EL (cell line): ENCODE results near the gene ATP13A3.
A peak's percentile ranks its signal among the peaks of the same experiment; 100 is the strongest.

Experiments
- DNase-seq: peaks from one replicate; pipeline ENCODE4 v3.0.0-alpha.2; 2016

Gene ATP13A3

DNA sequence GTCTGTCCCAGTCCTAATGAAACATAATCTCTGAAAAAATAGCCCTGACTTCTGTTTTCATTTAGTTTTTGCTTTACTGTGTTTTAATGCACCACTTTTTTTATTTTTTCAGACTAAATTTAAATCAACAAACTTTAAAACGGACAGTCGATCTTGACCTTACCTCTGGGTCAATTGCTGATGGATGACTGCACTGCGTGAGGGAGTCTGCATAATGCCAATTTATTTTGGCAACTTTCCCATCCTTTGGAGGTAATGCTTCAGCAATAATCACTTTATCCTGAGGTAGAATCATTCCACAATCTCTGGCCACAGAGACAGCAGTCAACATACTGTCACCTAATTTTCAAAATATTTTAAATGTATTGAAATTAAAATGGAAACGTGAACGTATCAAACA lies 55.2 kb downstream of the ATP13A3 start:
- DNase-seq, result no peak

- DNase-seq, result no peak
These were observed 61.4 kb downstream of the ATP13A3 start for GRCh38 chr3:194425399-194425798.

GRCh38 chr3:194424953-194425352 lies 61.8 kb downstream of the ATP13A3 start:
- DNase-seq, result no peak

GRCh38 chr3:194424373-194424772 lies 62.4 kb downstream of the ATP13A3 start:
- DNase-seq, result no peak

GRCh38 chr3:194423317-194423716 lies 63.5 kb downstream of the ATP13A3 start:
- DNase-seq, result no peak

GRCh38 chr3:194422188-194422587 lies 64.6 kb downstream of the ATP13A3 start:
- DNase-seq, result peak; percentile 49

DNA sequence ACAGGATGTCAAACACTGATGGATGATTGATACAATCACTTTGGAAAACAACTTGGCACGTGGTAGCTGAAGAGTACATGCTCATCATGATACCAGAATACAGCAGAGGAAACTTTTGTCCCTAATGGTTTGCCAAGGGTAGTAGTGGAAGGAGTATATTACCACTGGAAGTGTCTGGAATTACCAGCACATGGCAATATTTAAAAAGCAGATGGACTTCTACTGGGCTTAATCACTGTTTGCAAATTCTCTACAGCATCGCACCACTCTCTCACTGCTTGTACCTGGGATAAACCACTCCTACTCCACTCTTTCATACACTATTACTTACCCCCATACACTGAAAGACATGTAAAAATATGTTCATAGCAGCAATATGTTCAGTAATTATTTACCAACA lies 68.1 kb downstream of the ATP13A3 start:
- no peak for DNase-seq

- DNase-seq, result peak; percentile 30
These were observed 79.4 kb downstream of the ATP13A3 start for GRCh38 chr3:194407423-194407822.

DNA sequence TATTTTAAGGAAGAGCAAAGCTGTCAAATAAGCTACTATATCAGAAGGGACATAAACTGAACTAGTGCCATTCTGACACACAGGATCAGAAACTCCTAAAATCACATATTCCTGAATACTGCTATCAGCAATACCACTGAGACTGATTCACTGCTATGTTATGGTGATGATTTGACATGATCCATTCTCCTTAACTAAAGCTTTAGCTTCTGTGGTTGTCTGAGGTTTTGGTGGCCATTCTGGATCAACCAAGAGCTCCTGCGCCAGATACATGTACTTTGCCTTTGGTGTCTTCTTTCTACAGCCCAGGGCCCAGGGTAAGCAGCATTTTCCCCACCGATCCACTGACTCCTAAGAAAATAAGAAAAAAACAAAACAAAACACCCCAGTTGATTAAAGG lies 81.0 kb downstream of the ATP13A3 start:
- DNase-seq, result no peak

DNA sequence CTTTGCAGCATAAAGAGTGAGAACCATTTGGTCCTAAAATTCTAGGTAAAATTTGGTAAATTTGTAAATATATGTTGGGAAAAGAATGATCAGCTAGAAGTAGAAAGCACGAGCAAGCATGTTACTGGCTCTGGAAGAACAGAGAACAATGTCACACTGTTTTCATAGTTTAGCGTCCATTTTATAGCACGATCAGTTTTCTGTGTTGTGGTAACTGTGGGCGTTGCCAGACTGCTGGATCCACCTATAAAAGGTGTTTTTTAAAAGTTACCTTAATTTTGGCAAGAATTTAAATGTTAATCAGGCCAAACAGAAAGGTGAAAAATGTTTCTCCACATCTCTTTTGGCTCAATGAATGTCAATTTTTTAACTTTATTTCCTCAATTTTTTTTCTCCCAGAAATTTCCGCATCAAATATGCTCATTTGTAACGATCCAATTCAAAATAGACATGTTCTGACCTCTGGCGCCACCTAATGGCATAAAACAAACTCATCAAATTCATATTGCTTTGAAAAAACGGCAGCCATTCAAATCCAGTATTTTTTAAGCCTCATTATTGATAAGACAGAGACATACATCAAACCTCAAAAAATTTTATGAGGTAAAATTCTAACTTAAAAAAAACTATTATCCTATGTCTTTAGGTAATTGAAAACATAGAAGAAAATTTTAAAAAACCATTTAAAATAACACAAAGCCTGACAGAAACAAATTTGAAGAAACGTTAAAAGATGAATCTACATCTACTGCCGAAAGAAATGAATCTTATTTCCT lies 82.2 kb downstream of the ATP13A3 start:
- DNase-seq, result peak; percentile 62

DNA sequence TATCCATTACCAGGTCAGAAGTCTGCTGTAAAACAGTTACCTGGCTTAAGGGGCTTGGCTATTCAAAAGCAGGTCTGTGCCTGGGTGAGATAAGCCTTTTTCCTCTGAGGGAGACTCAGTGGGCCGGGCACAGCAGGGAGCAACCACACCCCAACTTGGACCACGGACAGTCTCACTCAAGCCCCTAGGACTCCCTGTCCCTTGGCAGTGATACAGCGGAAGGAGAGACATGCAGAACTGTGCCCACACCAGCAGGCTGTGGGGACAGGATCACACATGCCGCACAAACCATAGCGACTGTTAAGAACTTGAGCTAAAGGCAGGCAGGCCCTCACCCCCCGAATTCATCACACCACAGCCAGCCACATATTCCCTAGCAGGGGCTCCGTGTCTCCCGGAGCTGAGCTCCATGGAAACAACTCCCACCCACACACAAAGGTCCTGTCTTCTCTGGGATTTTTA lies 84.9 kb downstream of the ATP13A3 start:
- no peak for DNase-seq

- DNase-seq, result no peak
These were observed 85.5 kb downstream of the ATP13A3 start for GRCh38 chr3:194401346-194401745.

DNA sequence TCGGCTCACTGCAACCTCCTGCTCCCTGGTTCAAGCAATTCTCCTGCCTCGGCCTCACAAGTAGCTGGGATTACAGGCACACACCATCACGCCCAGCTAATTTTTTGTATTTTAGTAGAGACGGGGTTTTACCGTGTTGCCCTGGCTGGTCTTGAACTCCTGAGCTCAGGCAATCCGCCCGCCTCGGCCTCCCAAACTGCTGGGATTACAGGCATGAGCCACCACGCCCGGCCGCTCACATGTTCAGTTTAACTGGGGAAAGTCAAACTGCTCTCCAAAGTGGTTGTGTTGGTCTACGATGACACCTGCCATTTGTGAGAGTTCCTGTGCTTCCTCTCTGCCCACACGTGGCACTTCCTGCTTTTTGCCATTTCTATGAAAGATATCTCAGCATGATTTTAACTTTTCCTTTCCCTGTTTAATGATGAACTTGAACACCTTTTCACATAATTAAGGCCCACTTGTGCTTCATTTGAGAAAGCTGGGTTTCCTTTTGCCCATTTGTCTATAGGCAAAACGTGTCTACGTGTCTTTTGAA lies 86.9 kb downstream of the ATP13A3 start:
- no peak for DNase-seq

- no peak for DNase-seq
These were observed 87.6 kb downstream of the ATP13A3 start, which contains the start of gene GP5 for GRCh38 chr3:194399166-194399565. GP5 (minus strand) TSS chr3:194399266; CDS start chr3:194398282, 984 bp downstream.

DNA sequence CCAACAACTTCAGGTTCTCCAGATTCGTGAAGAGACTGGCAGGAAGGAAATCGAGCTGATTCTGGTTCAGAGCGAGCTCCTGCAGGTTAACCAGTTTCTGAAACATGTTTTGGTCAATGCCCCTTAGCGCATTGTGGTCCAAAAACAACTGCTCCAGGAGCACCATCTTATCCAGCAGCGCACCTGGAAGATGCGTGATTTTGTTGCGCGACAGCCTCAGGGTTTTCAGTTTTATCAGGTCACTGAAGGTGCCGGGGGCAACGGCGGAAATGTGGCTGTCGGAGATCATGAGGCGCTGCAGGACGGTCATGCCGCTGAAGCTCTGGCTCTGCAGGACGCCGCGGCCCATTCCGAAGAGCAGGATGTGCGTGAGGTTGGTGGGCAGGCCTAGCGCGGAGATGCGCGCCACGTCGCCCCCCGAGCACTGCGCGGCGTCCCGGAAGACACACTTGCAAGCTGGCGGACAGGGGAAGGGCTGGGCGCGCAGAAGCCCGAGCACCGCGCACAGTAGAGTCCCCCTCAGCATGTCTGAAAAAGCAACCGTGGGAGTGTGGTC lies 89.0 kb downstream of the ATP13A3 start:
- DNase-seq, result no peak

- DNase-seq, result no peak
These were observed 89.7 kb downstream of the ATP13A3 start for GRCh38 chr3:194396859-194397756.

GRCh38 chr3:194396539-194396858 lies 90.3 kb downstream of the ATP13A3 start:
- DNase-seq, result no peak

- DNase-seq, result no peak
These were observed 90.8 kb downstream of the ATP13A3 start for GRCh38 chr3:194395778-194396538.

- no peak for DNase-seq
These were observed 91.6 kb downstream of the ATP13A3 start for GRCh38 chr3:194395212-194395611.

DNA sequence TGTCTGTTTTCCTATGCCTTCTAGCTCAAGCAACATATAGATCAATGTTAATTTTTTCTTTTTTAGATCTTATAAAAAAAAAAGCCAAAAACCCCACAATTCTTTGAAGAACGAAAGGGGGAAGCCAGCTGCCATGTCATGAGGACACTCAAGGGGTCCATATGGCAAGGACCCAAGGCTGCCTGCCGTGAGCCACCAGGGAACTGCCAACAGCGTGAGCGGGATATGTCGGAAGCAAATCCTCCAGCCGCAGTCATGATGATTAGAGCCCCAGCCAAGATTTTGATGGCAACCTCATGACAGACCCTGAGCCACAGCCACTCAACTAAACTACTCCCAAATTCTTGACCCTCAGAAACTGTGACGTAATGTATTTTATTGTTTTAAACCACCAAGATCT lies 94.2 kb downstream of the ATP13A3 start:
- no peak for DNase-seq

GRCh38 chr3:194390835-194391234 lies 96.0 kb downstream of the ATP13A3 start:
- DNase-seq, result no peak

- no peak for DNase-seq
These were observed 97.5 kb downstream of the ATP13A3 start for GRCh38 chr3:194389269-194389668.
